Left ventricle myocardium inferior (tissue), 1 donor: ENCODE measurements around the gene MMP7. TPM values are rescaled to one million over a fixed set of nuclear protein-coding genes. Genes with fewer than 3 reads are reported as not detected.

Experiments used
- DNase-seq: peaks from one replicate; pipeline ENCODE4 v3.0.0-alpha.2; 2020
- H3K27ac ChIP-seq: fragments of 200-600 bp; replicated peaks from 2 replicates; pipeline ENCODE4 v1.8.0; 2021
- H3K27me3 ChIP-seq: fragments of 200-600 bp; 2 replicates; pipeline ENCODE4 v1.8.0; 2021; ENCODE audit warnings: low read depth
- H3K36me3 ChIP-seq: fragments of 200-600 bp; 2 replicates; pipeline ENCODE4 v1.8.0; 2021
- H3K4me1 ChIP-seq: fragments of 200-600 bp; 2 replicates; pipeline ENCODE4 v1.8.0; 2021
- H3K4me3 ChIP-seq: fragments of 200-600 bp; 2 replicates; pipeline ENCODE4 v1.8.0; 2021; ENCODE audit warnings: mild to moderate bottlenecking, moderate library complexity
- H3K9me3 ChIP-seq: fragments of 200-600 bp; replicated peaks from 2 replicates; pipeline ENCODE4 v1.8.0; 2021
- intact Hi-C: fragments of 100-400 bp; cut with micrococcal nuclease; formaldehyde crosslinking; loops from one replicate; pipeline ENCODE4 v1.11.0; 2022
- total RNA-seq: library from RNA; stranded (reverse); fragmentation: NEBNext Ultra II Directional; extraction: Animal tissue kit (Norgen Biotek cat#: 25700); gene quantifications from one replicate; pipeline ENCODE4 v1.2.1, GENCODE V29; 2021
- TF ChIP-seq, protein P1 (sequence below): fragments of 200-600 bp; IDR thresholded peaks from 2 replicates; pipeline ENCODE4 v1.8.0; 2021; ENCODE audit warnings: antibody characterized with exemption, mild to moderate bottlenecking, borderline replicate concordance
- donor health status: DM: no; HTN: yes; CAD: no; lungs with severe emphysema.

MMP7 gene
- total RNA-seq, 1 donor from 2014 or later = not detected

- H3K4me1 ChIP-seq = no peaks in the 10 kb centered on the region
- no peak overlapping the region for H3K27ac ChIP-seq
- DNase-seq = no peak
- no peaks in the 10 kb centered on the region for H3K36me3 ChIP-seq
- intact Hi-C loops = no loop called here
- H3K4me3 ChIP-seq = no peak overlapping the region
- H3K27me3 ChIP-seq = peaks cover 7% of the 10 kb centered on the region
- H3K9me3 ChIP-seq = no peaks in the 10 kb centered on the region
- TF ChIP-seq, protein P1, sequence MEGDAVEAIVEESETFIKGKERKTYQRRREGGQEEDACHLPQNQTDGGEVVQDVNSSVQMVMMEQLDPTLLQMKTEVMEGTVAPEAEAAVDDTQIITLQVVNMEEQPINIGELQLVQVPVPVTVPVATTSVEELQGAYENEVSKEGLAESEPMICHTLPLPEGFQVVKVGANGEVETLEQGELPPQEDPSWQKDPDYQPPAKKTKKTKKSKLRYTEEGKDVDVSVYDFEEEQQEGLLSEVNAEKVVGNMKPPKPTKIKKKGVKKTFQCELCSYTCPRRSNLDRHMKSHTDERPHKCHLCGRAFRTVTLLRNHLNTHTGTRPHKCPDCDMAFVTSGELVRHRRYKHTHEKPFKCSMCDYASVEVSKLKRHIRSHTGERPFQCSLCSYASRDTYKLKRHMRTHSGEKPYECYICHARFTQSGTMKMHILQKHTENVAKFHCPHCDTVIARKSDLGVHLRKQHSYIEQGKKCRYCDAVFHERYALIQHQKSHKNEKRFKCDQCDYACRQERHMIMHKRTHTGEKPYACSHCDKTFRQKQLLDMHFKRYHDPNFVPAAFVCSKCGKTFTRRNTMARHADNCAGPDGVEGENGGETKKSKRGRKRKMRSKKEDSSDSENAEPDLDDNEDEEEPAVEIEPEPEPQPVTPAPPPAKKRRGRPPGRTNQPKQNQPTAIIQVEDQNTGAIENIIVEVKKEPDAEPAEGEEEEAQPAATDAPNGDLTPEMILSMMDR = no peak
Measured at GRCh38 chr11:102489186-102490145, 41.1 kb downstream of the MMP7 start.

DNA sequence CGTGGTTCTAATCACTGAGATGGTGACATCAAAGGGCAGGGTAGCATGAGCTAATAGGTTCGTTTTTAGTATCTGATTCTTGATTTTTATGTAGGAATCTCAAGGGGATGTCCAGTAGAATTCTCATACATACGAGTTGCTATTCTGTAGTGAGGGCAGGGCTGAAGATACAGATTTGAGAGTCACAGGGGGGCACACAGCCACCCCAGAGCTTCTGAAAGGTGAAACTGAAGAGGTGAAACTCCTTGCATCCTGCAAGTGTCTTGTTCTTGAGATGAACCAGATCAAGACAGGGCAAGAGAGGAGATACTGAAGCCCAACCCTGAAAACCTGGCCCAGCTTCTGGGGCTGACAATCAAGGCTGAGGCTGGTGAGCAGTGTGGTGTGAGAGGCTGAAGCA lies 42.3 kb downstream of the MMP7 start:
- Histone ChIP-seq H3K4me1 (no peaks in the 10 kb centered on the region), H3K9me3 (no peaks in the 10 kb centered on the region), H3K27me3 (peaks cover 4% of the 10 kb centered on the region), H3K36me3 (no peaks in the 10 kb centered on the region), H3K27ac (no peak overlapping the region), H3K4me3 (no peak overlapping the region)
- TF ChIP-seq, protein P1 = no peak
- no peak for DNase-seq
- intact Hi-C loops = no loop called here

DNA sequence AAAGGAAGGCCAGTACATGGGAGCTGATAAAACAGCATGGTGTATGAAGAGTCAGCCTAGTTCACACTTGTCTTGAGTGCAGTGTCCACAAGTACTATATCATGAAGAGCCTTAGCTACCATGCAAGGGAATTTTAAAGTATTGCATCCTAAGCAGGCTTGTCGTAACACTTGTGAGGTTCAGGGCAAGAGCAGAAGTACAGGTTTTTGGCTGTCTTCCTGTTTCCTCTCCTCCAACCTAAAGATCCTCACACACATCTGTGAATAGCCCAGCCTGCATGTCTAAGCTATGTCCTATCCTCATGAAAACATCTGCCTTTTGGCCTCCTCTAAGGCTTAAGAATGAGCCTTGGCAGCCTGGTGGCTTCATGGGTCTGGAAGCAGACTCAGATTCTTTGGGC lies 43.3 kb downstream of the MMP7 start:
- H3K9me3 ChIP-seq = no peaks in the 10 kb centered on the region
- intact Hi-C loops = no loop called here
- H3K36me3 ChIP-seq = no peaks in the 10 kb centered on the region
- no peaks in the 10 kb centered on the region for H3K27me3 ChIP-seq
- TF ChIP-seq, protein P1 = no peak
- H3K4me1 ChIP-seq = no peaks in the 10 kb centered on the region
- H3K27ac ChIP-seq = no peak overlapping the region
- H3K4me3 ChIP-seq = no peak overlapping the region
- DNase-seq = no peak

DNA sequence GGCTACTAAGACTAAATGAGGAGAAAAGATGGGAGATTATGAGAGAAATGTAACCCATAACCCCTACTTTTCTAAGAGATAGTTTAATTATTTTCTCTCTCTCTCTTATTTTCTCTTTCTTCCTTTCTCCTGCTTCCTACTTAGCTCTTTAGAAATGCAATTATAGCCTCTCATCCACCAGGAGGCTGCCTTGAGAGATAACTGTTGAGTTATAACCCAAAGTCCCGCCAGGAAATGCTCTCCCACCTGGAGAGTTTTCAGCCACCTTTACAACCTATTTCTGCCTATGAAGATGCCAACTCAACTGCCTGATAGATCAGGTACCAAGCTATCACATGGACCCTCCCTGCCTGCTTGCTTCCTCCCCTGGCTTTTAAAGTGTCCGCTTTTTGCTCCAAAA lies 44.0 kb downstream of the MMP7 start:
- no peaks in the 10 kb centered on the region for H3K27me3 ChIP-seq
- H3K4me1 ChIP-seq = no peaks in the 10 kb centered on the region
- no peak overlapping the region for H3K4me3 ChIP-seq
- TF ChIP-seq, protein P1 = no peak
- no peaks in the 10 kb centered on the region for H3K9me3 ChIP-seq
- no peak overlapping the region for H3K27ac ChIP-seq
- no peak for DNase-seq
- intact Hi-C loops = no loop called here
- no peaks in the 10 kb centered on the region for H3K36me3 ChIP-seq

GRCh38 chr11:102485095-102485722 lies 45.3 kb downstream of the MMP7 start:
- H3K4me3 ChIP-seq = no peak overlapping the region
- no peaks in the 10 kb centered on the region for H3K9me3 ChIP-seq
- H3K36me3 ChIP-seq = no peaks in the 10 kb centered on the region
- TF ChIP-seq, protein P1 = no peak
- no peak overlapping the region for H3K27ac ChIP-seq
- intact Hi-C loops = no loop called here
- no peak for DNase-seq
- H3K27me3 ChIP-seq = no peaks in the 10 kb centered on the region
- no peaks in the 10 kb centered on the region for H3K4me1 ChIP-seq
